Dendritic cell treated with granulocyte-macrophage colony-stimulating factor and Interleukin-4, amounts not matched to agents 40 ng/mL and 50 ng/mL, for 4 days (primary cell): Measurements from ENCODE around the gene RGS18.
"Not testable (repeated sequence)": the region's sequence is repeated elsewhere in the genome, so short reads cannot be mapped to it uniquely, and the experiment has no call there.

ENCODE experiments used
- H3K27ac Mint-ChIP-seq: one replicate; pipeline ENCODE4 v1.8.0; 2022; ENCODE audit warnings: mild to moderate bottlenecking, mixed read lengths
- H3K27me3 Mint-ChIP-seq: one replicate; pipeline ENCODE4 v1.8.0; 2022; ENCODE audit warnings: mild to moderate bottlenecking, mixed read lengths
- H3K36me3 Mint-ChIP-seq: one replicate; pipeline ENCODE4 v1.8.0; 2022; ENCODE audit warnings: low read depth, mixed read lengths
- H3K4me1 Mint-ChIP-seq: one replicate; pipeline ENCODE4 v1.8.0; 2022; ENCODE audit warnings: low read depth, mixed read lengths
- H3K4me3 Mint-ChIP-seq: one replicate; pipeline ENCODE4 v1.8.0; 2022; ENCODE audit warnings: mild to moderate bottlenecking, moderate library complexity, mixed read lengths
- H3K9me3 Mint-ChIP-seq: one replicate; pipeline ENCODE4 v1.8.0; 2022; ENCODE audit warnings: mixed read lengths
- intact Hi-C: fragments of 100-400 bp; cut with micrococcal nuclease; formaldehyde crosslinking; loops from one replicate; pipeline ENCODE4 v1.15.0; 2022

The RGS18 gene, protein sequence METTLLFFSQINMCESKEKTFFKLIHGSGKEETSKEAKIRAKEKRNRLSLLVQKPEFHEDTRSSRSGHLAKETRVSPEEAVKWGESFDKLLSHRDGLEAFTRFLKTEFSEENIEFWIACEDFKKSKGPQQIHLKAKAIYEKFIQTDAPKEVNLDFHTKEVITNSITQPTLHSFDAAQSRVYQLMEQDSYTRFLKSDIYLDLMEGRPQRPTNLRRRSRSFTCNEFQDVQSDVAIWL

GRCh38 chr1:192158181-192158580 lies at the start of gene RGS18:
RGS18 (plus strand) TSS chr1:192158462; CDS start chr1:192158638, 176 bp downstream.
- Mint-ChIP-seq H3K27me3 (no peaks in the 10 kb centered on the region), H3K4me3 (peak within 1 kb of the TSS; percentile 73), H3K4me1 (peaks cover 31% of the 10 kb centered on the region), H3K36me3 (peaks cover 17% of the 10 kb centered on the region), H3K9me3 (no peaks in the 10 kb centered on the region), H3K27ac (peak within 1 kb of the TSS; percentile 97)
- intact Hi-C loops: loop anchor here (10.0 kb wide), 2 partner anchors 647 to 787 kb away; partner anchors contain the start of gene RGS2

DNA sequence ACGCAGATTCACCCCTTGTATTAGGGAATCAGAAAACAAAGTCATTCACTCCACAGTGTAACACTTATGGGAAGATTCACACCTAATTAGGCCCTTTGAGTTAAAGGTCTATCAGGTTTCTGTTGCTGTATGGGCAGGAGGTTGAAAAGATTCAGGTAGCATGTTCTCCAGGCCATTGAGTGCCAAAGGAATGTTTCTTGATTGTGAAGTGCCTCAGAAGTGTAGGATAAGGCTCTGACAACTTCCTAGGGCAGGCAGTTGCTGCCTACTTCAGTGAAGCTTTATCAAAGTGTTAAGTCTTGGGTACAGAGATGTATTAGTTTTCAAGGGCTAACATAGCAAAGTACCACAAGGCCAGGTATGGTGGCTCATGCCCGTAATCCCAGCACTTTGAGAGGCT lies 48.7 kb upstream of the RGS18 start:
- no peak overlapping the region for H3K4me3 Mint-ChIP-seq
- intact Hi-C loops: no loop called here

DNA sequence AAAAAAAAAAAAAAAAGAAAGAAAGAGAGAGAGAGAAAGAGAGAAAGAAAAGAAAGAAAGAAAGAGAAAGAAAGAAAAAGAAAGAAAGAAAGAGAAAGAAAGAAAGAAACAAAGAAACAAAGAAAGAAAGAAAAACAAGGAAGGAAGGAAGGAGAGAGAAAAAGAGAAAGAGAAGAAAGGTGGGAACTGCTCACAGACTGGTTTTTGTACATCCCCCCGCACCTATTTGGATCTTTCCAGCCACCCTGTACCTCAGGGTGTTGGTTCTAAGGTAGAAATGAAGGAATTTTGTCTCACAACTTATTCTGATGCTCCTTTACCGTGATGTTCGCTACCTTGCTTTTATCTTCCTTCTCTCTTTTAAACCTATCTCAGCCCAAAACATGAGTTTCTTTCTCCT lies 43.3 kb upstream of the RGS18 start:
- Mint-ChIP-seq H3K4me1 (no peaks in the 10 kb centered on the region), H3K27ac (no peak overlapping the region), H3K27me3 (no peaks in the 10 kb centered on the region), H3K9me3 (peaks cover 32% of the 10 kb centered on the region), H3K36me3 (no peaks in the 10 kb centered on the region), H3K4me3 (no peak overlapping the region)
- intact Hi-C loops: no loop called here

More for the DNA sequence above, 48.7 kb upstream of the RGS18 start:
- no peaks in the 10 kb centered on the region for H3K36me3 Mint-ChIP-seq
- no peaks in the 10 kb centered on the region for H3K27me3 Mint-ChIP-seq
- H3K9me3 Mint-ChIP-seq: peaks cover 18% of the 10 kb centered on the region
- H3K4me1 Mint-ChIP-seq: no peaks in the 10 kb centered on the region
- no peak overlapping the region for H3K27ac Mint-ChIP-seq

GRCh38 chr1:192118881-192119405 lies 39.3 kb upstream of the RGS18 start:
- H3K36me3 Mint-ChIP-seq: no peaks in the 10 kb centered on the region
- intact Hi-C loops: no loop called here
- no peaks in the 10 kb centered on the region for H3K27me3 Mint-ChIP-seq
- no peak overlapping the region for H3K4me3 Mint-ChIP-seq
- peaks cover 38% of the 10 kb centered on the region for H3K9me3 Mint-ChIP-seq
- H3K27ac Mint-ChIP-seq: no peak overlapping the region
- no peaks in the 10 kb centered on the region for H3K4me1 Mint-ChIP-seq

GRCh38 chr1:192119701-192120100 lies 38.6 kb upstream of the RGS18 start:
- no peak overlapping the region for H3K4me3 Mint-ChIP-seq
- no peaks in the 10 kb centered on the region for H3K27me3 Mint-ChIP-seq
- intact Hi-C loops: no loop called here
- no peak overlapping the region for H3K27ac Mint-ChIP-seq
- peaks cover 30% of the 10 kb centered on the region for H3K9me3 Mint-ChIP-seq
- H3K4me1 Mint-ChIP-seq: no peaks in the 10 kb centered on the region
- no peaks in the 10 kb centered on the region for H3K36me3 Mint-ChIP-seq

DNA sequence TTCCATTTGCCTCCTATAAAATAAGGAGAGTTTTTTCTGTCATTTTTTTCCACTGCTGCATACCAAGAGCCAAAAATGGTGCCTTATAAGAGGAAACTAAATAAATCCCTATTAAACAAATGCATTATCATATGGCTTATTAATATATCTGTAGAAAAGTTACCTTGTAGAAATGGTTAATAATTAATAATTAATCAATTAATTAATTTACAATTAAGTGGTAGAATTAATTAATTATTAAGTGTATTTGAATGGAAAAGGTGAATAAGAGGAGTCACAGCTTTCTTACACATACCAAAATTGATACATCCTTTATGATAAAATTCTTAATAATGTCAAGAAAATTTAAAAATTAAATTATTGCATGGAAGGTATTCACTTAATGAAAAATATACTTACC lies 35.6 kb upstream of the RGS18 start:
- H3K4me3 Mint-ChIP-seq: no peak overlapping the region
- intact Hi-C loops: no loop called here
- no peaks in the 10 kb centered on the region for H3K27me3 Mint-ChIP-seq
- no peak overlapping the region for H3K27ac Mint-ChIP-seq
- no peaks in the 10 kb centered on the region for H3K4me1 Mint-ChIP-seq
- peaks cover 8% of the 10 kb centered on the region for H3K9me3 Mint-ChIP-seq
- no peaks in the 10 kb centered on the region for H3K36me3 Mint-ChIP-seq

- intact Hi-C loops: no loop called here
Measured at GRCh38 chr1:192123212-192123611, 35.0 kb upstream of the RGS18 start.

DNA sequence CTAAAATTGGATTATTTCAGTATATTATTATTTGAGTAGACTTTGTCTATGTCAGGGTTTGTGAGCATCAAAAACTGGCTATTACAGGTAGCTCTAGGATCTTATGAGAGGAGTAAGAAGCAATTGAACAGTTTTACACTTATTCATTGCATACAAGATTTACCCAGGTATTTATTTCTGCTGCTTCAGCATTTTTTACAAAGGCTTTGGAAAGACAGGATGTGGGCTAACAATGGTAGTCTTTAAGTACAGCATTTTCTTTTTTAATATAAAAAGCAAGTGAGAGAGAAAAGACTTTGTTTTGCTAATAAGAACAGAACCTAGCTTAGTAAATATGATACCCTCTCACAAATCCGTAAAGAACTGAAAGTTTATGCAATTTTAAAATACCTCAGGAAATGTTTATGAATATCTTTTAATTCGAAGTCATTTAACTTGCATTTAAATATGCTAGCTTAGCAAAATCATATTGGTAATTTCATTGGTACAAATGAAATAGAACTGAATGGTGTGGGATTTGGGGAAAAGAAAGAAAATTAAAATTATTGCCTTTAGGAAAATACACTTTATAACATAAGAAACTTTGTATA lies 32.1 kb upstream of the RGS18 start:
- no peaks in the 10 kb centered on the region for H3K27me3 Mint-ChIP-seq

More at GRCh38 chr1:192123212-192123611, 35.0 kb upstream of the RGS18 start:
- Mint-ChIP-seq H3K9me3 (peaks cover 8% of the 10 kb centered on the region), H3K27me3 (no peaks in the 10 kb centered on the region), H3K36me3 (no peaks in the 10 kb centered on the region), H3K27ac (no peak overlapping the region), H3K4me1 (no peaks in the 10 kb centered on the region), H3K4me3 (no peak overlapping the region)

GRCh38 chr1:192130175-192130574 lies 28.1 kb upstream of the RGS18 start:
- intact Hi-C loops: no loop called here
- Mint-ChIP-seq H3K4me1 (no peaks in the 10 kb centered on the region), H3K9me3 (no peaks in the 10 kb centered on the region), H3K36me3 (no peaks in the 10 kb centered on the region), H3K27ac (no peak overlapping the region), H3K27me3 (no peaks in the 10 kb centered on the region), H3K4me3 (no peak overlapping the region)

More for the DNA sequence above, 32.1 kb upstream of the RGS18 start:
- Mint-ChIP-seq H3K4me3 (no peak overlapping the region), H3K27ac (no peak overlapping the region), H3K4me1 (no peaks in the 10 kb centered on the region), H3K36me3 (no peaks in the 10 kb centered on the region), H3K9me3 (peaks cover 8% of the 10 kb centered on the region)
- intact Hi-C loops: no loop called here

DNA sequence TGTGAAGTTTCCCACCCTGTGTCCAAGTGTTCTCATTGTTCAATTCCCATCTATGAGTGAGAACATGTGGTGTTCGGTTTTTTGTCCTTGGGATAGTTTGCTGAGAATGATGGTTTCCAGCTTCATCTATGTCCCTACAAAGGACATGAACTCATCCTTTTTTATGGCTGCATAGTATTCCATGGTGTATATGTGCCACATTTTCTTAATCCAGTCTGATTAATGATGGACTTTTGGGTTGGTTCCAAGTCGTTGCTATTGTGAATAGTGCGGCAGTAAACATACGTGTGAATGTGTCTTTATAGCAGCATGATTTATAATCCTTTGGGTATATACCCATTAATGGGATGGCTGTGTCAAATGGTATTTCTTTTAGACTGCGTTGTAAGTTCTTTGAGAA lies 27.4 kb upstream of the RGS18 start:
- H3K9me3 Mint-ChIP-seq, intact Hi-C loops, H3K27ac Mint-ChIP-seq, H3K27me3 Mint-ChIP-seq, H3K4me3 Mint-ChIP-seq, H3K4me1 Mint-ChIP-seq, H3K36me3 Mint-ChIP-seq: not testable (repeated sequence)

- Mint-ChIP-seq H3K4me1 (no peaks in the 10 kb centered on the region), H3K4me3 (no peak overlapping the region), H3K9me3 (no peaks in the 10 kb centered on the region), H3K27ac (no peak overlapping the region), H3K36me3 (no peaks in the 10 kb centered on the region), H3K27me3 (no peaks in the 10 kb centered on the region)
- intact Hi-C loops: no loop called here
Measured at GRCh38 chr1:192131914-192132313, 26.3 kb upstream of the RGS18 start.

DNA sequence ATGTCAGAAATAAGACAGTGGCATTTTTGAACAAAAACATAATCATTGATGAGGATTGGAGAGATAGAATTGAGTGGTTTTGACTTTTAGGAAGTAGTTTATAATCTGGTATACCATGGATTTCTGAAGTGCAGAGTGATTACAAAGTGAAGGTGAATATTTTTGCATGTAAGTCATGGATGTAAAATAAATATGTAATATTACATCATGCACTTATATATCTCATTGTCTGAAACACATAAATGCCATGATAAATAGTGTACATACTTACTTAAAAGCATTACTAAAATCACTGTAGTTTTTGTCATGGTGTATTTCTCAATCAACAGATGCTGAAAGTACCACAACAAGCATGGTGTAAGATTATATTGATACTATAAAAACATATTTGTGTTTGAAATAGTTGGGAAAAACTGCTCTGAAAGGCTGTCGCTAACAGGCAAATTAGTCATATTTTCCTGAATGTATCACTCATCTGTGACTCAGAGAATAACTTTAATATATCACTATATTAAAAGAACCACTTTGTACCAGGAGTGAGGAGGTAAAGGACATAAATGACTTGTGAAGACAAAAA lies 24.8 kb upstream of the RGS18 start:
- no peaks in the 10 kb centered on the region for H3K36me3 Mint-ChIP-seq
- intact Hi-C loops: no loop called here
- no peaks in the 10 kb centered on the region for H3K4me1 Mint-ChIP-seq
- no peak overlapping the region for H3K4me3 Mint-ChIP-seq
- H3K9me3 Mint-ChIP-seq: no peaks in the 10 kb centered on the region
- no peak overlapping the region for H3K27ac Mint-ChIP-seq
- no peaks in the 10 kb centered on the region for H3K27me3 Mint-ChIP-seq

DNA sequence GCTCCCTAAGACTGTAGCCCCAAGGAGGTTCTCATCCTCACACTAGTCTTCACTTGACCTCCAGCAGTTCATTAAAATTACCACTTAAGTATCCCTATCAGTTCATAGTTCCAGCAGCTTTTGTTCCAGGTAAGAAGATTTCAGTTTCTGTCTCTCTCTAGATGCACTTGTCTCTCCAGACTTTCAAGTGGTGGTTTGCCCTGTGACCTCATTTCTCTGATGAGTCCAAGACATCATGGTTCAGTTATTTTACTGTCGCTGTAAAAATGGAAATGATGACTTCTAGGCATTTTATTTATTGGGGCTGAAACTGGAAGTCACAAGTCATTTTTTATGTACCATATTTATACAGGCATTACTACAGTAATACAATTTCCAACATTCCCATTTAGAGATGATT lies 17.9 kb upstream of the RGS18 start:
- no peaks in the 10 kb centered on the region for H3K36me3 Mint-ChIP-seq
- intact Hi-C loops: no loop called here

DNA sequence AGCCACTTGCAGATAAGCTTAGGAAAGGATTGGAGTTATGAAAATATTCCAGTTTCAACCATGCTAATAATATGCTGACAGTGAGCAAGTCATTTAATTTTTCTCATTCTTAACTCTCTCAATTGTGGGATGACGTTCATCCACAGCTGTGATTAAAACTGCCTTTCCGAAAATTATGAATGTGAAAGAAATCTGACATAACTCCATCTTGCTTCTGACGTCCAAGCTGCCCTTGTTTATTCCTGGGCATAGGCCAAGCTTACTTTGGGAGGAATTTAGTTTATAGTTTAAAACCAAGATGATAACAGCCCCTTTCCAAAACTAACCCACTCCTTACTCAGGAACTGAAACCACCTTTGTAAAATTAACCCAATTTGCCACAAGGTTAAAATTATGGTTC lies 11.0 kb upstream of the RGS18 start:
- Mint-ChIP-seq H3K4me1 (peaks cover 5% of the 10 kb centered on the region), H3K9me3 (peaks cover 13% of the 10 kb centered on the region), H3K27ac (no peak overlapping the region), H3K27me3 (no peaks in the 10 kb centered on the region), H3K36me3 (no peaks in the 10 kb centered on the region), H3K4me3 (no peak overlapping the region)
- intact Hi-C loops: no loop called here

More for the DNA sequence above, 17.9 kb upstream of the RGS18 start:
- Mint-ChIP-seq H3K4me1 (no peaks in the 10 kb centered on the region), H3K27me3 (no peaks in the 10 kb centered on the region), H3K4me3 (no peak overlapping the region), H3K27ac (no peak overlapping the region), H3K9me3 (no peaks in the 10 kb centered on the region)
